ENCODE data around the gene TRIM10.

Gene TRIM10

DNA sequence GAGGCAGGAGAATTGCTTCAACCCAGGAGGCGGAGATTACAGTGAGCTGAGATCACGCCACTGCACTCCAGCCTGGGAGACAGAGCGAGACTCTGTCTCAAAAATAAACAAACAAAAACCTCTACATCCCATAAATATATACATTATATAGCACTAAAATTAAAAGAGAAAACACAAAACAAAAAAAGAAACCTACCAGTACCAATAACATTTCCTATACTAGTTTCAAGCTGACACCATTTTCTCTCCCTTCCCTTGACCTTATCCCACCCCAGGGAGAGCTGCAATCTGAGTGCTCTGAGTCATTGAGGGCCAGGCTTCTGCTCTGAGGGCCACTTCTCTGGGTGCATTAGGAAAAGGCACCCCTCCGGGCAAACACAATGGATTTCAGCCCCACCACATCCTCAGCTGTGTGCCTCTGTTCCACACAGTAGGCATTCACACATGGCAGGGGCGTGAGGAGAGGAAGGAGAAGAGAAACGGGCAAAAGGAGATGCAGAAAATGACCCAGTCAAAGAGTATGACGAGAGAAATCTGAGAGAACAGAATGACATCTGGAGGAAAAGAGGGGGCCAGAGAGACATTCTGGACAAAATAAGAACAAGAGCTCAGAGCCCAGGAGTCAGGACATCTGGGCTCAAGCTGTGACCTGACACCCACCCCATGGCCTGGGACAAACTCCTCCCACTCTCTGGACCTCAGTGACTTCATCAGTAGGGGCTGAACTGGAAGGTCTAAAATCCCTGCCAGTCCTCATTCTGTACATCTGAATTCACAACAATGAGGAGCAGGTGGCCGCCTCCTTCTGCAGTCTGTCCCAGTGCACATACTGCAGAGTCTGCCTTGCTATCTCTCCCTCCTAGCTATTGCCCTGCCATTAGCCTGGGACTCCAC is 34.0 kb upstream of the TRIM10 start:
- DNase-seq (ENCODE audit: low read depth), result no peak
- TF ChIP-seq, protein P1, sequence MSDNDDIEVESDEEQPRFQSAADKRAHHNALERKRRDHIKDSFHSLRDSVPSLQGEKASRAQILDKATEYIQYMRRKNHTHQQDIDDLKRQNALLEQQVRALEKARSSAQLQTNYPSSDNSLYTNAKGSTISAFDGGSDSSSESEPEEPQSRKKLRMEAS (IDR thresholded peaks at IDR 0.05; ENCODE audit: low read depth, low read length), result no peak
- no peak for TF ChIP-seq MYC (IDR thresholded peaks at IDR 0.05; ENCODE audit: low read depth, low read length)
- no peak for TF ChIP-seq POLR2A (IDR thresholded peaks at IDR 0.05; ENCODE audit: extremely low read depth, insufficient read length)
- TF ChIP-seq, protein P2, sequence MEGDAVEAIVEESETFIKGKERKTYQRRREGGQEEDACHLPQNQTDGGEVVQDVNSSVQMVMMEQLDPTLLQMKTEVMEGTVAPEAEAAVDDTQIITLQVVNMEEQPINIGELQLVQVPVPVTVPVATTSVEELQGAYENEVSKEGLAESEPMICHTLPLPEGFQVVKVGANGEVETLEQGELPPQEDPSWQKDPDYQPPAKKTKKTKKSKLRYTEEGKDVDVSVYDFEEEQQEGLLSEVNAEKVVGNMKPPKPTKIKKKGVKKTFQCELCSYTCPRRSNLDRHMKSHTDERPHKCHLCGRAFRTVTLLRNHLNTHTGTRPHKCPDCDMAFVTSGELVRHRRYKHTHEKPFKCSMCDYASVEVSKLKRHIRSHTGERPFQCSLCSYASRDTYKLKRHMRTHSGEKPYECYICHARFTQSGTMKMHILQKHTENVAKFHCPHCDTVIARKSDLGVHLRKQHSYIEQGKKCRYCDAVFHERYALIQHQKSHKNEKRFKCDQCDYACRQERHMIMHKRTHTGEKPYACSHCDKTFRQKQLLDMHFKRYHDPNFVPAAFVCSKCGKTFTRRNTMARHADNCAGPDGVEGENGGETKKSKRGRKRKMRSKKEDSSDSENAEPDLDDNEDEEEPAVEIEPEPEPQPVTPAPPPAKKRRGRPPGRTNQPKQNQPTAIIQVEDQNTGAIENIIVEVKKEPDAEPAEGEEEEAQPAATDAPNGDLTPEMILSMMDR (IDR thresholded peaks at IDR 0.05; ENCODE audit: low read depth, low read length), result no peak
- no peak overlapping the region for H3K4me3 ChIP-seq (ENCODE audit: low read depth, low read length)

DNA sequence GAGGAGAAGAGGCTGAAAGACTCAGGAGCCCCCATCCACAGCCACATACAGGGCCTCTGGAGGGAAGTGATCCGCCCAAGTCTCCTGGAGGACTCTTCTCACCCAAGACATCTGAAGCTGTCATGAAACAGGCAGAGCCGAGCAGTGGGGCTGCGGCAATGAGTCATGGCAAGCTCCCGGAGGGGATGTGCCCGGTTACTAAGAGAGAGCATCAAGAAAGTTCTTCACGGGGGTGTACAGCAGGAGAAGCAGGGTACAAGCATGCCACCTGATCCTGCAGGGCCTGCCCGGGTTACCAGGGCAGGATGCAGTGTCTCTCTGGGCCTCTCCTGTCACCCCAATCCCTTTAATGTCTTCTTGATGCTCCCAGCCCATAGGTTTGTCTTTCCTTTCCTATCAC is 31.1 kb upstream of the TRIM10 start:
- no peak overlapping the region for H3K4me3 ChIP-seq (ENCODE audit: low read depth, low read length)
- TF ChIP-seq, protein P2 (IDR thresholded peaks at IDR 0.05; ENCODE audit: low read depth, low read length), result no peak
- no peak for TF ChIP-seq MYC (IDR thresholded peaks at IDR 0.05; ENCODE audit: low read depth, low read length)
- TF ChIP-seq POLR2A (IDR thresholded peaks at IDR 0.05; ENCODE audit: extremely low read depth, insufficient read length), result no peak
- TF ChIP-seq, protein P1 (IDR thresholded peaks at IDR 0.05; ENCODE audit: low read depth, low read length), result no peak
- DNase-seq (ENCODE audit: low read depth), result no peak

DNA sequence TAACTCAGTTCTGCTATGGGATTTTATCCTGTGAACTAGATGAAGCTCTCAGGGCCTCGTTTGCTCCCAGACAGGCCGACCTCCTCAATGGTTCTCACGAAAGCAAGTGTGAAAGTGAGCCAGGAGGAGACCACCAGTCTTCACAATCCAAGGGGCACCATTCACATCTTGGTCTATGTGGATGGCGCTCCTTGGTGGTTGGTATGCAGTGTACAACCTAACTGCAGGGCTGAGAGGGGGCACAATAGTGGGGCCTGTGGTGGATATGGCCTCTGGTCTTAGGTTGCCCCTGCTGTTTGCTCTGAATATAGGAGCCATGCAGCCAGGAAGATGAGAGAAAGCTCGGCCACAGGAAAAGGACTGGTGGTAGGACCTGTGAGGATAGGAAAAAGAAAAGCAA is 27.5 kb upstream of the TRIM10 start:
- TF ChIP-seq, protein P2 (IDR thresholded peaks at IDR 0.05; ENCODE audit: low read depth, low read length), result no peak
- no peak for TF ChIP-seq MYC (IDR thresholded peaks at IDR 0.05; ENCODE audit: low read depth, low read length)
- no peak for TF ChIP-seq POLR2A (IDR thresholded peaks at IDR 0.05; ENCODE audit: extremely low read depth, insufficient read length)
- TF ChIP-seq, protein P1 (IDR thresholded peaks at IDR 0.05; ENCODE audit: low read depth, low read length), result no peak
- no peak for DNase-seq (ENCODE audit: low read depth)
- no peak overlapping the region for H3K4me3 ChIP-seq (ENCODE audit: low read depth, low read length)

DNA sequence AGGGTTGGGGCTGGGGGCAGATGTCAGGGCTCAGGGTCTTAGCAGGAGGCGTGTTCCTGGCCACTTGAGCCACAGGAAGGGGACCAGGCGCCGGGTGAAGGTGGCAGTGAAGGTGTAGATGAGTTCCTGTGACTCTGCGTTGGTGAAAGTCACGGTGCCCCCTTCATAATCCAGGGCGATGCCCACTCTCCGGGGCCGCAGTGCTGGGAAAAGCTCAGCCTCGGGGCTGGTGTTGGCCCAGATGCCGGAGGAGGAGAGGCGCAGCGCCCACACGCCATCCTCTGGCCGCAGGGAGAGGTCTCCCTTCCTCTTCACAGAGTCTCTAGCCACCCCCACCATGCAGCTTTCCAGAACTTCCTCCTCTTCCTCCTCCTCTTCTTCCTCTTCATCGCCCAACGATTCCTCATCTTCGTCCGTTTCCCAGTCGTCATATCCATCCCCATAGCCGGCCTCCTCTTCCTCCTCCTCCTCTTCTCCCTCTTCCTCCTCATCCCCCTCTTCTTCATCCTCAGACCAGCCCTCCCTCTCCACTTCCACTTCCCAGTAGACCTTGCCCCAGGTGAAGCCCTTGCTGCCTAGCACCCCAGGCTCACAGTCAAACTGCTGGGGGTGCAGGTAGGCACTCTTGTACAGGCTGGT is 25.0 kb upstream of the TRIM10 start:
- no peak for DNase-seq (ENCODE audit: low read depth)
- TF ChIP-seq POLR2A (IDR thresholded peaks at IDR 0.05; ENCODE audit: extremely low read depth, insufficient read length) (no peak), MYC (IDR thresholded peaks at IDR 0.05; ENCODE audit: low read depth, low read length) (no peak)
- TF ChIP-seq, protein P2 (IDR thresholded peaks at IDR 0.05; ENCODE audit: low read depth, low read length), result no peak
- TF ChIP-seq, protein P1 (IDR thresholded peaks at IDR 0.05; ENCODE audit: low read depth, low read length), result no peak
- H3K4me3 ChIP-seq (ENCODE audit: low read depth, low read length), result no peak overlapping the region

DNA sequence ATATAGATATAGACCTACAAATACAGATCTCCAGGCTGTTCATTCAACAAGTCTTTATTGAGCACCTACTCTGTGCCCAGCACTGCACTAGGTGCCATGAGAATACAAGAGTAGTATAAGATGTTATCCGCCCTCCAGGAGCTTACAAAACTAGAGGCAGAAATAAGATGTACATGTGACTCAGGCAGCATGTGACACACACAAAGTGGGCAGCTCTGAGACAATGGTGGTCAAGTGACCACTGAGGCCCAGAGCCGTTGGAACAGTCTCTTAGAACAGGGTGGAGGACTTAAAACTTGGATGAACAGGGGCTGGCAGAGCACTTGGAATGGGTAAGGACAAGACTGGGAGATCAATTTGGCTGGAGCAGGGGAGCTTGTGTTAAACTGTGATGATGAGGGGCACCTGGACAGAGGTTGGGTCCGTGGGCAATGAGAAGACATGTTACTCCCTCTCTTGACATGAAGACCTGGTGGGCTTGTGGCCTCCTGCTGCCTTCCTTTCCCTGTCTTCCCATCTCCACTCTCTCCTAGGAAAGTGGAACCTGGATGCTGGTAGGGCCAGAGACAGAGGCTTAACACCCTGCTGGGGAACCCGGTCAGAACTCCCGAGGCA is 23.5 kb upstream of the TRIM10 start:
- no peak for DNase-seq (ENCODE audit: low read depth)
- no peak overlapping the region for H3K4me3 ChIP-seq (ENCODE audit: low read depth, low read length)

More for the DNA sequence above, 23.5 kb upstream of the TRIM10 start:
- TF ChIP-seq, protein P2 (IDR thresholded peaks at IDR 0.05; ENCODE audit: low read depth, low read length), result no peak
- TF ChIP-seq, protein P1 (IDR thresholded peaks at IDR 0.05; ENCODE audit: low read depth, low read length), result no peak
- TF ChIP-seq POLR2A (IDR thresholded peaks at IDR 0.05; ENCODE audit: extremely low read depth, insufficient read length), result no peak
- TF ChIP-seq MYC (IDR thresholded peaks at IDR 0.05; ENCODE audit: low read depth, low read length), result no peak

Measured in NB4 (cell line).